ENCODE data around the gene PADI4.
"Not testable (repeated sequence)": the region's sequence is repeated elsewhere in the genome, so short reads cannot be mapped to it uniquely, and the experiment has no call there.

The PADI4 gene

DNA sequence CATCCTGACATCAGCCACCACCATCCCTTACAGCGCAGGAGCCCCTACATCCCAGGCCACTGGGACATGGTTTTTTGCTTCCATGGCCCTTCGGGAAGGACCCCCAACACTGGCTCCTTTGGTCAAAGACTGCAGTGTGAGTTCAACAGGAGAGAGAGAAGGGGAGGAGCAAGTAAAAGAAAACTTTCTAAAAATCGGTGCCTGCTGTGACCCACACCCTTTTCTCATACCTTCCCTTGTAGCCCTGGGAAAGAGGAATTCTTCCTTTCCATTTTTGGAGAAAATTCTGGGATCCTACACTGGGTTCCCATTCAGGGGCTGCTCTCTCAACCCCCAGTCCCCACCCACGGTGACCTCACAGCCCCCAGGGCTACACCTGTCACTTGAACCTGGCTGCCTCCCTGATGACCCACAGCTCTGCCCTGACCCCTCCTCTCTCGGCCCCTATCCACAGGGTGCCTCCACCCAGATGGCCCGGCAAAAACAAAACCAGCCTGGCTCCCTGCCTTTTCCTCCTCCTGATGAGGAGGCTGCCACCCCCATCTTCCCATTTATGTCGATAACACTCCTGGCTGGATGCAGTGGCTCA is 7.6 kb downstream of the PADI4 start:
- no peak for DNase-seq

- no peak for DNase-seq
These were observed 8.7 kb downstream of the PADI4 start for GRCh38 chr1:17316704-17317103.

DNA sequence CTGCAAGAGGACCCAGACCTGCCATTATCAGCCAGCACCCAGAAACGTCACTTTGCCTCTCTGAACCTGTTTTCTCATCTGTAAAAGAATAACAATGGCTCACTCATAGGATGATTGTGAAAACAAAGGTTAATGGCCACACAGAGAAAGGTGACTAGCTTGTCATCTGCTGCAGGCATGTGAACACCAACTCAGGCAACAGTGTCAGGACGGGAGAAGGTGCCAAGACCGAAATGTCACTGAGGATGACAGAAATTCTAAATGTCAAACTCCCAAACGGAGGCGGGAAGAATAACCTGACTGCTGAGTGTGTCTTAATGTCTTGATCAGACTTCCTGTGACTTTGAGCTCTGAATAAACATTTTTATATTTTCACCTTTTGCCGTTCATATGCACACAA is 10.3 kb downstream of the PADI4 start:
- no peak for DNase-seq

DNA sequence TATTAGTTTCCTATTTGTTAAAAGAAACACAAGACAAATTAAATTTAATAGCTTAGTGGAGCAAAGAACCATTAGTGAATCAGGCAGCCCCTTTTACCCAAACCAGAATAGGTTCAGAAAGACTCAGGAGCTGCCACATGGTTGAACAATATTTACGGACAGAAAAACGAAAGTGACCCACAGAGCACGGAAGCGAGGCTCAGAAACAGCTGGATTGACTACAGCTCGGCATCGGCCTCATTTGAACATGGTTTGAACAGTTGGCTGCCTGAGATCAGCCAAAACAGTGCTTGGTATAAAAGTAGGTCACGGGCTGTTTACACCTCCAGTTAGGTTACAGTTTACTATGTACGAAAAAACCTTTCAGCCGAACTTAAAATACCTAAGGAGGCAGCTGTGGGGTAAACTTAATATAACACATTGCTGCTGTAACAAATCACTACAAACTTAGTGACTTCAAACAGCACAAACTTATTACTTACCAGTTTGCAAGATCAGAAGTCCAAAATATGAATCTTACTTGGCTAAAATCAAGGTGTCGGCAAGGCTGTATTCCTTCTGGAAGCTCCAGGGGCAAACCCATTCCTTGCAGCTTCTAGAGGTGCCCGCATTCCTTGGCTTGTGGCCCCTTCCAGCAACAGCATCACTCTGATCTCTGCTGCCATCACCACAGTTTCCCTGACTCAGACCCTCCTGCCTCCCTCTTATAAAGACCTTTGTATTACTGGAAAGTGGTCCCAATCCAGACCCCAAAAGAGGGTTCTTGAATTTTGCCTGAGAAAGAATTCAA is 11.8 kb downstream of the PADI4 start:
- DNase-seq, result no peak

- not testable (repeated sequence) for DNase-seq
These were observed 13.9 kb downstream of the PADI4 start for GRCh38 chr1:17321857-17322390.

GRCh38 chr1:17328855-17329254 is 20.9 kb downstream of the PADI4 start:
- no peak for DNase-seq

DNA sequence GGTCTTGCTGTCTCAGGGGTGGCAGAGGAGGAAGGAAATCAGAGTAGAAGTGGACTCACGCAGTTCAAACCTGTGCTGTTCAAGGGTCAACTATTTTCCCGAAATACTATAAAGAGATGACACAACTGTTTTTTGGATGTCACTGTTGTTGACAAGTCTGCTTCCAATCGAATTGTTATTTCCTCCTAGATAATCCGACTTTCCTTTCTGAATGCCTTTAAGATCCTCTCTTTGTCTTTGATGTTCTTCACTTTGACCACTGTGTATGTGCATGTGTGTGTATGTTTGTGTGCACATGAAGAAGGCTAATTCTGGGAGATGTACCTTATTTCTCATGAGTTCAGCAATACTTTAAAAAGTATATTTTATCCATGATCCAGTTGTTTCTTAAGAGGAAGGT is 21.6 kb downstream of the PADI4 start:
- DNase-seq, result no peak

GRCh38 chr1:17330856-17331255 is 22.9 kb downstream of the PADI4 start:
- DNase-seq, result no peak

DNA sequence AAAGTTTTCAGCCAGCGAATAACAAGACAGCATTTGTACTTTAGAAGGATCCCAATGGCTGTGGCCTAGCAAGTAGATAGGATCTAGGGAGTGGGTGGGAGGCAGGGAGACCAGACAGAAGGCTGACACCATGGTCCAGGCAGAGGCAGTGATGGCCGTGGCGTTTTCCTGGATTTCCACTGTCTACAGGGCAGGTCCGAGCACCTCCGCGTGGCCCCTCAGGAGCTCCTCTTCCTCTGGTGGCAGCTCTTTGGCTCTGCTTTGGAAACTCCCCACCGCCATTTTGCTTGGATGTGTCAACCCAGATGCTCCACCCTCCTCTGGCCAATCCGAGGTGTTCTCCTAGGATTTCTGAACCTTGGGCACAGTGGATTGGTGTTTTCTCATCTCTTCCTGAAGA is 25.1 kb downstream of the PADI4 start:
- DNase-seq, result no peak

GRCh38 chr1:17335821-17336710 is 28.1 kb downstream of the PADI4 start:
- no peak for DNase-seq

GRCh38 chr1:17338706-17339493 is 30.9 kb downstream of the PADI4 start:
- DNase-seq, result no peak

GRCh38 chr1:17339521-17339920 is 31.5 kb downstream of the PADI4 start:
- DNase-seq, result no peak

DNA sequence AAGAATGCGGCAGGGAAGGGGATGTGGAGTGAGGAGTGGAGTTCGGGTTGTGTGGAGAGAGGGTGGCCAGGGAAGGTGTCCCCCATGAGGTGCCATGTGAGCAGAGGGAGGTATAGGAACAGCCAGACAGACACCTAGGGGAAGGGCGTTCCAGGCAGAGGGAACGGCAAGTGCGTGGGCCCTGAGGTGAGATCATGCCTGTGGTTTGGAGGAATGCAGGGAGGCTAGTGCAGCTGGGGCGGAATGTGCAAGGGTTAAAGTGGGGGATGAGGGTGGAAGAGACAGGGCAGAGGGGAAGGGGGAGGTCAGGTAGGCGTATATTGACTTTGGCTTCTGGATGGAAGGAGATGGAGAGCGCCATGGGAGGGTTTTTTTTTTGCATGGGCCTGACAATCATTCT is 32.4 kb downstream of the PADI4 start:
- DNase-seq, result no peak

DNA sequence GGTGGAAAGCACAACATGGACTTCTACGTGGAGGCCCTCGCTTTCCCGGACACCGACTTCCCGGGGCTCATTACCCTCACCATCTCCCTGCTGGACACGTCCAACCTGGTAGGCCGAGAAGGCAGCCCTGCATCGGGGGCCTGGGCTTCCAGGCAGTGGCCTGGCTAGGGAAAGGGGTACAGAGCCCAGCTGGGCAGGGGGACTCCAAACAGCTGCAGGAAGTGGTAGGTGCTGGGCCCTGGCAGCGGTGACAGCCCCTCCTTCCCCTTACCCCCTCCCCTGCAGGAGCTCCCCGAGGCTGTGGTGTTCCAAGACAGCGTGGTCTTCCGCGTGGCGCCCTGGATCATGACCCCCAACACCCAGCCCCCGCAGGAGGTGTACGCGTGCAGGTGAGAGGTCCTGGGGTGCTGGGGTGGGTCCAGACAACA is 34.0 kb downstream of the PADI4 start:
- DNase-seq, result no peak

DNA sequence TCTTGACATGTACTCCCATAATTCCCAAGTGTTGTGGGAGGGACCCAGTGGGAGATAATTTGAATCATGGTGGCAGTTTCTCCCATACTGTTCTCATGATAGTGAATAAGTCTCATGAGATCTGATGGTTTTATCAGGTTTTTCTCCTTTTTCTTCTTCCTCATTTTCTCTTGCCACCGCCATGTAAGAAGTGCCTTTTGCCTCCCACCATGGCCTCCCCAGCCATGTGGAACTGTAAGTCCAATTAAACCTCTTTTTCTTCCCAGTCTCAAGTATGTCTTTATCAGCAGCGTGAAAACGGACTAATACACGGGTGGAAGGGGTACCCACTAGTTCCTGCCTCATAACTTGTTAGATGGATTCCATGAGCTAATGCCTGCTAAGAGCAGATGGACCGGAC is 37.5 kb downstream of the PADI4 start:
- not testable (repeated sequence) for DNase-seq

GRCh38 chr1:17346046-17346789 is 38.2 kb downstream of the PADI4 start:
- no peak for DNase-seq

- DNase-seq, result no peak
These were observed 40.0 kb downstream of the PADI4 start for GRCh38 chr1:17347769-17348592.

DNA sequence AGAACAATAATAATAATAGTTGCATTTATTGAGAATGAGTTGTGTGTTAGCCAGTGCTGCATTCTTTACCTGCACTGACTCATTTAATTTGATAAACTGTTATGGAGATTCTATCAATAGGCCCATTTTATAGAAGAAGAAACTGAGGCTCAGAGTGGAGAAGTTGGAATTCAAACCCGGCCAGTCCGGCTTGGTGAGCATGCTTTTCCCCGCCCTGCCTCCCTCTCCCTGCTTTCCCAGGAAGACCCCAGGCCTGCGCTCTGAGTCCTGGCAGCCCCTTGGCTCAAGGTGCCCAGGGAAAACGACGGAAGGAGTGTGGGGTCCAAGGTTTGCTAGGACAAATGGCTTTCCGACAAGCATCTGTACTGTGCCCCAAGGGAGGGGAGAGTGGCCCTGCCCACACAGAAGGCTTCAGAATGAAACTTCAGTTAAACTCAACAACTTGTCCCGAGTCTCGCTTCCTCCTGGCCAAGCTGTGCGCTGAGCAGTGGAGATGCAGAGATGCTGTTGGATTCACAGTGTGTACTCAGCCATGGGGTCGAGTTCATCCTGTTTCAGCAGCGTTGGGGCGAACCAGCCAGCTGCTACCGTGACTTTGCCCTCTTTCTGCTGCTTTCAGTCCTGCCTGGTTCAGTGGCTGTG is 40.7 kb downstream of the PADI4 start:
- DNase-seq, result no peak

- no peak for DNase-seq
These were observed 42.1 kb downstream of the PADI4 start for GRCh38 chr1:17350083-17350482.

- DNase-seq, result no peak
These were observed 43.0 kb downstream of the PADI4 start for GRCh38 chr1:17350928-17351446.
